Neural progenitor cell (in vitro differentiated cells): ENCODE measurements around the gene ANAPC7.

ENCODE experiments used
- EZH2 ChIP-seq: fragments of 200-600 bp; sonication (generic); IDR thresholded peaks from 2 replicates; pipeline ENCODE4 v1.6.1; 2017; ENCODE audit warnings: antibody characterized with exemption, mild to moderate bottlenecking, moderate library complexity
- TF ChIP-seq, protein P1 (sequence below): fragments of 200-600 bp; sonication (generic); IDR thresholded peaks from 2 replicates; pipeline ENCODE4 v1.5.1; 2017; ENCODE audit warnings: antibody characterized with exemption, mild to moderate bottlenecking

GRCh38 chr12:110351119-110351518 is 52.4 kb downstream of the ANAPC7 start:
- TF ChIP-seq, protein P1, sequence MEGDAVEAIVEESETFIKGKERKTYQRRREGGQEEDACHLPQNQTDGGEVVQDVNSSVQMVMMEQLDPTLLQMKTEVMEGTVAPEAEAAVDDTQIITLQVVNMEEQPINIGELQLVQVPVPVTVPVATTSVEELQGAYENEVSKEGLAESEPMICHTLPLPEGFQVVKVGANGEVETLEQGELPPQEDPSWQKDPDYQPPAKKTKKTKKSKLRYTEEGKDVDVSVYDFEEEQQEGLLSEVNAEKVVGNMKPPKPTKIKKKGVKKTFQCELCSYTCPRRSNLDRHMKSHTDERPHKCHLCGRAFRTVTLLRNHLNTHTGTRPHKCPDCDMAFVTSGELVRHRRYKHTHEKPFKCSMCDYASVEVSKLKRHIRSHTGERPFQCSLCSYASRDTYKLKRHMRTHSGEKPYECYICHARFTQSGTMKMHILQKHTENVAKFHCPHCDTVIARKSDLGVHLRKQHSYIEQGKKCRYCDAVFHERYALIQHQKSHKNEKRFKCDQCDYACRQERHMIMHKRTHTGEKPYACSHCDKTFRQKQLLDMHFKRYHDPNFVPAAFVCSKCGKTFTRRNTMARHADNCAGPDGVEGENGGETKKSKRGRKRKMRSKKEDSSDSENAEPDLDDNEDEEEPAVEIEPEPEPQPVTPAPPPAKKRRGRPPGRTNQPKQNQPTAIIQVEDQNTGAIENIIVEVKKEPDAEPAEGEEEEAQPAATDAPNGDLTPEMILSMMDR = no peak
- no peak for TF ChIP-seq EZH2
